Activated naive CD8-positive, alpha-beta T cell (primary cell): Measurements from ENCODE around the gene SLC40A1.

Experiments used
- H3K27ac Mint-ChIP-seq: one replicate; pipeline ENCODE4 v1.8.0; 2021; ENCODE audit warnings: mixed read lengths
- H3K27me3 Mint-ChIP-seq: one replicate; pipeline ENCODE4 v1.8.0; 2021; ENCODE audit warnings: mixed read lengths
- H3K36me3 Mint-ChIP-seq: one replicate; pipeline ENCODE4 v1.8.0; 2021; ENCODE audit warnings: mixed read lengths
- H3K4me1 Mint-ChIP-seq: one replicate; pipeline ENCODE4 v1.8.0; 2021; ENCODE audit warnings: low read depth, mixed read lengths
- H3K4me3 Mint-ChIP-seq: one replicate; pipeline ENCODE4 v1.8.0; 2021; ENCODE audit warnings: mild to moderate bottlenecking, mixed read lengths
- H3K9me3 Mint-ChIP-seq: one replicate; pipeline ENCODE4 v1.8.0; 2021; ENCODE audit warnings: low read depth, mixed read lengths

SLC40A1 gene

GRCh38 chr2:189526241-189526640 lies 54.3 kb downstream of the SLC40A1 start:
- no peaks in the 10 kb centered on the region for H3K9me3 Mint-ChIP-seq
- no peak overlapping the region for H3K4me3 Mint-ChIP-seq
- no peak overlapping the region for H3K27ac Mint-ChIP-seq
- no peaks in the 10 kb centered on the region for H3K4me1 Mint-ChIP-seq
- no peaks in the 10 kb centered on the region for H3K27me3 Mint-ChIP-seq
- no peaks in the 10 kb centered on the region for H3K36me3 Mint-ChIP-seq

- H3K4me3 Mint-ChIP-seq, result no peak overlapping the region
Observed at GRCh38 chr2:189524746-189525145, 55.8 kb downstream of the SLC40A1 start.

GRCh38 chr2:189522435-189523151 lies 58.0 kb downstream of the SLC40A1 start:
- Mint-ChIP-seq H3K4me1 (no peaks in the 10 kb centered on the region), H3K9me3 (no peaks in the 10 kb centered on the region), H3K4me3 (no peak overlapping the region), H3K27me3 (no peaks in the 10 kb centered on the region), H3K36me3 (no peaks in the 10 kb centered on the region), H3K27ac (no peak overlapping the region)

More at GRCh38 chr2:189524746-189525145, 55.8 kb downstream of the SLC40A1 start:
- Mint-ChIP-seq H3K36me3 (no peaks in the 10 kb centered on the region), H3K4me1 (no peaks in the 10 kb centered on the region), H3K9me3 (no peaks in the 10 kb centered on the region), H3K27me3 (no peaks in the 10 kb centered on the region), H3K27ac (no peak overlapping the region)

GRCh38 chr2:189521699-189522434 lies 58.7 kb downstream of the SLC40A1 start:
- Mint-ChIP-seq H3K27me3 (no peaks in the 10 kb centered on the region), H3K9me3 (no peaks in the 10 kb centered on the region), H3K4me3 (no peak overlapping the region), H3K4me1 (no peaks in the 10 kb centered on the region), H3K36me3 (no peaks in the 10 kb centered on the region), H3K27ac (no peak overlapping the region)

- Mint-ChIP-seq H3K27me3 (no peaks in the 10 kb centered on the region), H3K4me3 (no peak overlapping the region), H3K4me1 (no peaks in the 10 kb centered on the region), H3K9me3 (no peaks in the 10 kb centered on the region), H3K27ac (no peak overlapping the region), H3K36me3 (no peaks in the 10 kb centered on the region)
Observed at GRCh38 chr2:189519631-189520387, 60.8 kb downstream of the SLC40A1 start.

- H3K4me1 Mint-ChIP-seq, result no peaks in the 10 kb centered on the region
- no peak overlapping the region for H3K4me3 Mint-ChIP-seq
- no peak overlapping the region for H3K27ac Mint-ChIP-seq
- H3K36me3 Mint-ChIP-seq, result no peaks in the 10 kb centered on the region
- peaks cover 1% of the 10 kb centered on the region for H3K27me3 Mint-ChIP-seq
- no peaks in the 10 kb centered on the region for H3K9me3 Mint-ChIP-seq
Observed at GRCh38 chr2:189517847-189518535, 62.6 kb downstream of the SLC40A1 start.

GRCh38 chr2:189516546-189516945 lies 64.0 kb downstream of the SLC40A1 start:
- Mint-ChIP-seq H3K4me1 (no peaks in the 10 kb centered on the region), H3K27ac (no peak overlapping the region), H3K9me3 (no peaks in the 10 kb centered on the region), H3K4me3 (no peak overlapping the region), H3K27me3 (peaks cover 1% of the 10 kb centered on the region), H3K36me3 (no peaks in the 10 kb centered on the region)

GRCh38 chr2:189515264-189515663 lies 65.3 kb downstream of the SLC40A1 start:
- no peaks in the 10 kb centered on the region for H3K4me1 Mint-ChIP-seq
- H3K9me3 Mint-ChIP-seq, result no peaks in the 10 kb centered on the region
- no peak overlapping the region for H3K27ac Mint-ChIP-seq
- peaks cover 1% of the 10 kb centered on the region for H3K27me3 Mint-ChIP-seq
- no peak overlapping the region for H3K4me3 Mint-ChIP-seq
- no peaks in the 10 kb centered on the region for H3K36me3 Mint-ChIP-seq

- H3K4me1 Mint-ChIP-seq, result no peaks in the 10 kb centered on the region
- peaks cover 1% of the 10 kb centered on the region for H3K27me3 Mint-ChIP-seq
- H3K27ac Mint-ChIP-seq, result no peak overlapping the region
- no peak overlapping the region for H3K4me3 Mint-ChIP-seq
- H3K36me3 Mint-ChIP-seq, result peaks cover 3% of the 10 kb centered on the region
- peaks cover 3% of the 10 kb centered on the region for H3K9me3 Mint-ChIP-seq
Observed at GRCh38 chr2:189514104-189514503, 66.5 kb downstream of the SLC40A1 start.

GRCh38 chr2:189512879-189513278 lies 67.7 kb downstream of the SLC40A1 start:
- peaks cover 8% of the 10 kb centered on the region for H3K9me3 Mint-ChIP-seq
- H3K4me3 Mint-ChIP-seq, result no peak overlapping the region
- peaks cover 7% of the 10 kb centered on the region for H3K36me3 Mint-ChIP-seq
- H3K4me1 Mint-ChIP-seq, result no peaks in the 10 kb centered on the region
- H3K27ac Mint-ChIP-seq, result no peak overlapping the region
- H3K27me3 Mint-ChIP-seq, result peaks cover 1% of the 10 kb centered on the region

- no peak overlapping the region for H3K27ac Mint-ChIP-seq
- H3K27me3 Mint-ChIP-seq, result peaks cover 1% of the 10 kb centered on the region
- peaks cover 7% of the 10 kb centered on the region for H3K36me3 Mint-ChIP-seq
- H3K4me3 Mint-ChIP-seq, result no peak overlapping the region
- no peaks in the 10 kb centered on the region for H3K4me1 Mint-ChIP-seq
- H3K9me3 Mint-ChIP-seq, result peaks cover 8% of the 10 kb centered on the region
Observed at GRCh38 chr2:189511960-189512319, 68.6 kb downstream of the SLC40A1 start.

GRCh38 chr2:189511210-189511959 lies 69.2 kb downstream of the SLC40A1 start:
- H3K27ac Mint-ChIP-seq, result no peak overlapping the region
- peaks cover 1% of the 10 kb centered on the region for H3K4me1 Mint-ChIP-seq
- H3K9me3 Mint-ChIP-seq, result peaks cover 8% of the 10 kb centered on the region
- no peak overlapping the region for H3K4me3 Mint-ChIP-seq
- peaks cover 1% of the 10 kb centered on the region for H3K27me3 Mint-ChIP-seq
- peaks cover 7% of the 10 kb centered on the region for H3K36me3 Mint-ChIP-seq
